T-helper 22 cell (primary cell): Measurements from ENCODE around the gene UBXN6.

Experiments used
- DNase-seq: peaks from one replicate; pipeline ENCODE4 v3.0.0-alpha.2; 2020; ENCODE audit warnings: low read depth

Gene UBXN6

GRCh38 chr19:4493929-4494690 lies 36.5 kb upstream of the UBXN6 start:
- DNase-seq = no peak

GRCh38 chr19:4493104-4493928 lies 35.7 kb upstream of the UBXN6 start:
- no peak for DNase-seq

GRCh38 chr19:4492337-4493103 lies 34.9 kb upstream of the UBXN6 start:
- no peak for DNase-seq

- DNase-seq = no peak
These were observed 33.9 kb upstream of the UBXN6 start for GRCh38 chr19:4491446-4491845.

- DNase-seq = no peak
These were observed 30.9 kb upstream of the UBXN6 start for GRCh38 chr19:4488496-4488895.

- no peak for DNase-seq
These were observed 30.0 kb upstream of the UBXN6 start for GRCh38 chr19:4487572-4487971.

- DNase-seq = no peak
These were observed 25.8 kb upstream of the UBXN6 start for GRCh38 chr19:4483385-4483784.

GRCh38 chr19:4482721-4483364 lies 25.2 kb upstream of the UBXN6 start:
- DNase-seq = no peak

GRCh38 chr19:4477034-4477801 lies 19.6 kb upstream of the UBXN6 start:
- DNase-seq = no peak

- no peak for DNase-seq
These were observed 17.0 kb upstream of the UBXN6 start for GRCh38 chr19:4474514-4475022.

GRCh38 chr19:4473763-4474513 lies 16.3 kb upstream of the UBXN6 start:
- no peak for DNase-seq

GRCh38 chr19:4473011-4473762 lies 15.6 kb upstream of the UBXN6 start:
- DNase-seq = no peak

- no peak for DNase-seq
These were observed 14.8 kb upstream of the UBXN6 start, which contains the start of gene HDGFL2 for GRCh38 chr19:4472174-4472974. HDGFL2 (plus strand) TSS chr19:4472297; CDS start chr19:4472351, 54 bp downstream.

- peak; percentile 97 for DNase-seq
These were observed 14.0 kb upstream of the UBXN6 start for GRCh38 chr19:4471403-4472173.

GRCh38 chr19:4467835-4468234 lies 10.2 kb upstream of the UBXN6 start:
- DNase-seq = no peak

GRCh38 chr19:4464815-4465581 lies 7.4 kb upstream of the UBXN6 start:
- no peak for DNase-seq
